ENCODE data around the gene GABRB3. TPM values are rescaled to one million over a fixed set of nuclear protein-coding genes. Genes with fewer than 3 reads are reported as not detected.

GABRB3 gene
- total RNA-seq, 4 donors from 2014 or later: under 0.01 to 1.9 (median 0.77) TPM

- no peak for TF ChIP-seq CTCF (IDR thresholded peaks at IDR 0.05; ENCODE audit: low read depth)
Measured at GRCh38 chr15:26634319-26634718, 138.5 kb downstream of the GABRB3 start.

DNA sequence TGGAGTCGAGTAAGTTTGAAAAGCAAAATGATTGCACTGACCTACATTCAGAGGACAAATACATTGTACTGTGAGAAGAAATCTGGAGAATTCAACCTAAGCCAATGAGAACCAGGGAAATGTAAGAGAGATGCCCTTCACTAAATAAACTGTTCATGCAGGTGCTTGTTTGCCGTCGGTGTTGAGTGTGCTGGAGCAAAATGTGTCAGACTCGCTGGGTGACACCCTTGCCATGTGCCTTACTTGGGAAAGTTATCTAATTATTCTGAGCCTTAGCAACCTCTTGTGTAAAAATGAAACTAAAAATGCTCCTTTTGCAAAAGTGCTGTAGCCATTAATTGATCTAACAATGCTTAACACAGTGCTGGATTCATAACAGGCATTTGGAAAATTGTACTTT is 140.4 kb downstream of the GABRB3 start:
- TF ChIP-seq CTCF (IDR thresholded peaks at IDR 0.05; ENCODE audit: low read depth): no peak

DNA sequence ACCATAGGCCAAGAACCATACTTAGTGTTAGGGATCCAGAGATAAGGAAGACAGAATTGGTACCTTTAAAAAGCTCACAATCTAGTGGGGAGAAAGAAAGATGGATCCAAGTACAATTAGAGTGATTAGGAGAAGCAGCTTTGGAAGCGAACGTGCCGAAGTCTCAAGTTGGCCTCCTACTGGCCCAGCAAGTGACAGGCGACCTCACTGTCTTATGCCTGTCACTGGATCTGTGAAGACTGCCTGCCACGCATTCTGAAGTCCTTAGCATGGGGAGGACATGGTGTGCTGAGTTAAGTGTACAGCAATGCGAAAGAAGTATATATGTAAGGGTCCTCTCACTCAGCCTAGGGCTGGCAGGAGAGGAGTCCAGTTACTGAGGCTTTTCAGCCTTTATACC is 141.0 kb downstream of the GABRB3 start:
- TF ChIP-seq CTCF (IDR thresholded peaks at IDR 0.05; ENCODE audit: low read depth): no peak

DNA sequence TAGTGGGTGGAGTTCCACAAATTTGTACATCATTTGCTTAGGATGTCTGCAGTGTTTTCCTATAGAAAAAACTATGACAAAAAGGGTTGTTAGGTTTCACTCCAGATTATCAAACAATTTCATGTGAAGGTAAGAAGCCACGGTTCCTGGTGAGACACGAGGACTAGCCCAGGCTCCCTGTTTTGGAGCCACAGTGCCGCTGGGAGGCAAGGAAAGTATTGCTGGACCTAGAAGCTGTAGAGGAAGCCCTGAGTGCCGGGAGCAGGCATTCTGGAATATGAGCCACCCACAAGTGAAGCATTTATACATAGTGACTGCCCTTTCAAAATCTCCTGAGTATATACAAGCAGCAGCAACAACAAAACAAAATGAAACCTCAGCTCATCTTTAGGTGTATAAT is 142.0 kb downstream of the GABRB3 start:
- TF ChIP-seq CTCF (IDR thresholded peaks at IDR 0.05; ENCODE audit: low read depth): no peak

DNA sequence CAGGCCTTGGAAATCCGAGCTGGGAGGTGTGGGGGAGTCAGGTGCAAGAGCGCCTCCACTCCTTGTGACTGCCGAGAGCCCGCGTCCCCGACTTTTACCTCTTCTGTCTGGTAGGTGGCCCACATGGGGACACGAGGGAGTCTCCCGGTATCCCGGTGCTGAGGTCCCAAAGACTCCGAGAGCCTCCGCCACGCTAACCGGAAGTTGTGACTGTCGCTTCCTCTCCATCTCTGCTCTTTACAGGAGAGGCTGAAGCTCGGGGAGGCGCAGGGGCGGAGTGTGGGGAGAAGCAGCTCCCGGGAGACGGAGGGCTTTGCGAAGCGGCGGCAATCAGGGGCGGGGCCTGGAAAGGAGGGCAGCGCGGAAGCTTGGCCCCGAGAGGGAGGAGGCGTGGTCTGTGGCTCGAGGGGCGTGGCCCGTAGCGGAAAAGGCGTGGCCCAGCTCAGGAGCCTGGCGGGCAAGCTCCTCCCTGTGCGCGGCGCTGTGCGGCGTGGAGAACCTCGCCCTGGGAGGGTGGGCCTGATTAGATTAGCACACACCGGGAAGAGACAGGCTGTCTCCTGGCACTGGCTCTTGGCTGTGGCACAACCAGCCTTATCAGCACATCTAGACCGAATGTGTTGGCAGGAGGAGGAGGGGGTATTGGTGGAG is 143.9 kb downstream of the GABRB3 start:
- no peak for TF ChIP-seq CTCF (IDR thresholded peaks at IDR 0.05; ENCODE audit: low read depth)

GRCh38 chr15:26628071-26628470 is 144.8 kb downstream of the GABRB3 start:
- no peak for TF ChIP-seq CTCF (IDR thresholded peaks at IDR 0.05; ENCODE audit: low read depth)

- no peak for TF ChIP-seq CTCF (IDR thresholded peaks at IDR 0.05; ENCODE audit: low read depth)
Measured at GRCh38 chr15:26624128-26624527, 148.7 kb downstream of the GABRB3 start.
